A549 (cell line): ENCODE results near the gene KSR2. TPM values are rescaled to one million over a fixed set of nuclear protein-coding genes. Genes with fewer than 3 reads are reported as not detected.
A peak's percentile ranks its signal among the peaks of the same experiment; 100 is the strongest.

Source experiments
- ATAC-seq, 2 experiments: fragments of 200-7000 bp in 1 of 2; fragments of >200 bp in 1 of 2; cut with Nextera tagmentation in 1 of 2; cut with Tn5 transposase in 1 of 2; 3 replicates each; pipeline versions ENCODE4 v1.8.0 to v1.9.1; 2018 to 2020; ENCODE audit warnings: mild to moderate bottlenecking in 1 of 2, moderate library complexity in 1 of 2
- CTCF ChIA-PET: fragments of 300-600 bp; sonication (Branson Sonifier 250); formaldehyde crosslinking; extraction: SDS; loops from one replicate; lab custom pipeline; 2021; ENCODE audit warnings: antibody characterized with exemption, inconsistent platforms; lab: Yijun Ruan, JAX
- POLR2A ChIA-PET: fragments of 350-600 bp; formaldehyde crosslinking; extraction: SDS; loops from one replicate; lab custom pipeline; 2021; ENCODE audit warnings: antibody characterized with exemption, inconsistent platforms; lab: Yijun Ruan, JAX
- DNase-seq, 2 experiments: peaks; one replicate each; pipeline versions ENCODE4 v3.0.0 to v3.0.0-alpha.2; 2011 to 2016; ENCODE audit warnings: low read depth in 1 of 2, low spot score in 1 of 2
- FAIRE-seq: peaks from 2 replicates; lab custom pipeline; 2011; peaks lifted over from hg19 to GRCh38; lab: Jason Lieb, UNC
- H3K27ac ChIP-seq, 2 experiments: fragments of >200 bp; sonication (Bioruptor Twin); formaldehyde crosslinking; 3 replicates each; pipeline ENCODE4 v1.5.1; 2016 to 2017
- H3K4me1 ChIP-seq: fragments of >200 bp; sonication (Bioruptor Twin); formaldehyde crosslinking; 3 replicates; pipeline ENCODE4 v1.6.1; 2016
- H3K4me2 ChIP-seq: fragments of >200 bp; sonication (Bioruptor Twin); formaldehyde crosslinking; 3 replicates; pipeline ENCODE4 v1.6.1; 2016
- H3K4me3 ChIP-seq: fragments of >200 bp; sonication (Bioruptor Twin); formaldehyde crosslinking; 3 replicates; pipeline ENCODE4 v1.5.1; 2016
- H3K9me3 ChIP-seq: fragments of >200 bp; sonication (Bioruptor Twin); formaldehyde crosslinking; 3 replicates; pipeline ENCODE4 v1.6.1; 2016
- ATOH8 ChIP-seq: fragments of 250-450 bp; sonication (Bioruptor Pico); IDR thresholded peaks from 2 replicates; pipeline ENCODE4 v1.5.0; 2020; ENCODE audit warnings: low read depth, mild to moderate bottlenecking, moderate library complexity
- BCL3 ChIP-seq: fragments of >200 bp; sonication (Bioruptor Twin); formaldehyde crosslinking; IDR thresholded peaks from 3 replicates; pipeline ENCODE4 v1.6.1; 2016
- CBX8 ChIP-seq: fragments of 200-600 bp; sonication (generic); IDR thresholded peaks from 2 replicates; pipeline ENCODE4 v1.6.1; 2016
- CEBPB ChIP-seq, 2 experiments: fragments of >200 bp in 1 of 2; sonication (Bioruptor Twin) in 1 of 2; formaldehyde crosslinking in 1 of 2; IDR thresholded peaks; 2 replicates each; pipeline ENCODE4 v1.6.1; 2012 to 2016
- CHD4 ChIP-seq: fragments of 200-600 bp; sonication (generic); IDR thresholded peaks from 2 replicates; pipeline ENCODE4 v1.6.1; 2016; ENCODE audit warnings: antibody characterized with exemption, mild to moderate bottlenecking, borderline replicate concordance
- CTCF ChIP-seq: fragments of >200 bp; sonication (Bioruptor Twin); formaldehyde crosslinking; IDR thresholded peaks from 3 replicates; pipeline ENCODE4 v1.5.1; 2016
- E2F6 ChIP-seq: IDR thresholded peaks from 2 replicates; pipeline ENCODE4 v1.6.1; 2012; ENCODE audit warnings: low read depth, borderline replicate concordance
- EHF ChIP-seq: fragments of 250-450 bp; sonication (Bioruptor Pico); IDR thresholded peaks from 2 replicates; pipeline ENCODE4 v1.5.0; 2020; ENCODE audit warnings: mild to moderate bottlenecking
- ELK1 ChIP-seq: fragments of 150-350 bp; IDR thresholded peaks from 2 replicates; pipeline ENCODE4 v1.6.1; 2014; ENCODE audit warnings: low read depth, mild to moderate bottlenecking, low read length
- EP300 ChIP-seq, 2 experiments: fragments of >200 bp; sonication (Bioruptor Twin); formaldehyde crosslinking; IDR thresholded peaks; 2 replicates in 1 of 2; 3 replicates in 1 of 2; pipeline ENCODE4 v1.6.1; 2016 to 2017
- FOSL2 ChIP-seq, 2 experiments: fragments of 450-650 bp in 1 of 2; fragments of >200 bp in 1 of 2; sonication (Bioruptor Twin) in 1 of 2; formaldehyde crosslinking; IDR thresholded peaks; 2 replicates each; pipeline versions ENCODE4 v1.5.0 to v1.6.1; 2016 to 2020; ENCODE audit warnings: mild to moderate bottlenecking in 1 of 2, moderate library complexity in 1 of 2
- GATA3 ChIP-seq: IDR thresholded peaks from 2 replicates; pipeline ENCODE4 v1.6.1; 2012; ENCODE audit warnings: borderline replicate concordance
- HOXB5 ChIP-seq: fragments of 250-450 bp; sonication (Bioruptor Pico); IDR thresholded peaks from 2 replicates; pipeline ENCODE4 v1.5.0; 2020; ENCODE audit warnings: mild to moderate bottlenecking, moderate library complexity
- MAFK ChIP-seq: fragments of 450-650 bp; IDR thresholded peaks from 2 replicates; pipeline ENCODE4 v1.6.1; 2014; ENCODE audit not compliant: partially characterized antibody
- NPAS2 ChIP-seq: fragments of 250-450 bp; sonication (Bioruptor Pico); IDR thresholded peaks from 2 replicates; pipeline ENCODE4 v1.8.0; 2022; ENCODE audit warnings: mild to moderate bottlenecking, moderate library complexity, borderline replicate concordance
- POLR2AphosphoS2 ChIP-seq: conservative IDR thresholded peaks from 2 replicates; pipeline ENCODE4 v1.6.1; 2012; ENCODE audit warnings: low read length, improper control_type of control experiment, inconsistent platforms
- REST ChIP-seq: fragments of 200-600 bp; sonication (generic); IDR thresholded peaks from 2 replicates; pipeline ENCODE4 v1.6.1; 2016; ENCODE audit warnings: antibody characterized with exemption, mild to moderate bottlenecking, moderate library complexity
- SREBF2 ChIP-seq: fragments of 450-650 bp; IDR thresholded peaks from 2 replicates; pipeline ENCODE4 v1.6.1; 2014; ENCODE audit warnings: mild to moderate bottlenecking, moderate library complexity
- TFCP2L1 ChIP-seq: fragments of 250-450 bp; sonication (Bioruptor Pico); IDR thresholded peaks from 2 replicates; pipeline ENCODE4 v1.5.0; 2021; ENCODE audit warnings: mild to moderate bottlenecking
- USF2 ChIP-seq: fragments of 450-650 bp; IDR thresholded peaks from 2 replicates; pipeline ENCODE4 v1.6.1; 2014; ENCODE audit warnings: antibody characterized with exemption
- WGBS: methylation state at CpG from one replicate; pipeline ENCODE4 v1.1.6; 2017; ENCODE audit errors: missing lambda C conversion rate; 5-methylcytosine and 5-hydroxymethylcytosine counted together
- polyA plus RNA-seq, 4 experiments: library from polyadenylated mRNA; depleted of rRNA in 3 of 4; stranded (reverse); fragments of >200 nt; fragmentation: RNase III in 1 of 4; extraction: RNeasy Plus Mini Kit Qiagen cat#74134 plus additional on column Dnase treatment in 1 of 4; gene quantifications; 2 replicates in 3 of 4; 3 replicates in 1 of 4; pipeline ENCODE4 v1.2.3, GENCODE V29; 2011 to 2017

Gene KSR2
- polyA plus RNA-seq, 2 of the 4 experiments (the other 2 are of a cell fraction): 0.37 to 1.2 TPM

GRCh38 chr12:117485984-117486839 lies 482.6 kb downstream of the KSR2 start (continued):
- TF ChIP-seq E2F6 (peak; percentile 70; the same call in 1 of the 2 replicates), GATA3 (peak; percentile 92), CTCF (no peak), EP300 (IDR thresholded peaks at IDR 0.05) (peak; percentile 73 to 76; a peak in 3 of 5 replicates), USF2 (no peak), MAFK (no peak), HOXB5 (CRISPR knock-in tag) (peak; percentile 81; the same call in 1 of the 2 replicates), CEBPB (IDR thresholded peaks at IDR 0.05) (peak; percentile 45 to 88; a peak in 3 of 4 replicates), CHD4 (no peak), POLR2AphosphoS2 (no peak)

- peak overlapping the region; percentile 83 to 88 for H3K27ac ChIP-seq
- H3K4me1 ChIP-seq: peaks cover 52% of the 10 kb centered on the region
- WGBS: 91% methylated on average over 3 of the region's 3 CpGs
- POLR2A ChIA-PET: no interaction called here
- peaks cover 8% of the 10 kb centered on the region; the same call in 1 of the 3 replicates for H3K9me3 ChIP-seq
- no peak for ATAC-seq
- H3K4me2 ChIP-seq: peak overlapping the region; percentile 60; the same call in 2 of the 3 replicates
- CTCF ChIA-PET: interaction anchor here (1.4 to 2.1 kb wide), 2 partner anchors 11 to 103 kb away, joined by 4 to 7 read pairs; no protein-coding TSS in a partner anchor
- DNase-seq: no peak
- no peak overlapping the region for H3K4me3 ChIP-seq
- no peak for TF ChIP-seq SREBF2
- no peak for TF ChIP-seq EHF (CRISPR knock-in tag)
- TF ChIP-seq ATOH8: no peak
- TF ChIP-seq CBX8: no peak
- TF ChIP-seq TFCP2L1 (CRISPR knock-in tag): no peak
- no peak for TF ChIP-seq BCL3
- no peak for TF ChIP-seq ELK1
- no peak for TF ChIP-seq NPAS2 (CRISPR knock-in tag)
- no peak for TF ChIP-seq FOSL2 (IDR thresholded peaks at IDR 0.05)
- TF ChIP-seq FOSL2 (CRISPR knock-in tag; IDR thresholded peaks at IDR 0.05): no peak
- no peak for TF ChIP-seq REST
- FAIRE-seq: no peak
Measured at GRCh38 chr12:117484901-117485300, 483.9 kb downstream of the KSR2 start.
